Astrocyte (in vitro differentiated cells and primary cell): Measurements from ENCODE around the gene CYREN. TPM values are rescaled to one million over a fixed set of nuclear protein-coding genes. Genes with fewer than 3 reads are reported as not detected.
A peak's percentile ranks its signal among the peaks of the same experiment; 100 is the strongest.

Experiments used
- DNase-seq: peaks from one replicate; pipeline ENCODE4 v3.0.0-alpha.2; 2010; ENCODE audit warnings: low read depth
- FAIRE-seq: peaks from 2 replicates; lab custom pipeline; 2011; peaks lifted over from hg19 to GRCh38; lab: Jason Lieb, UNC
- H2AFZ ChIP-seq: 2 replicates; pipeline ENCODE4 v1.6.0; 2012; ENCODE audit warnings: low read depth, low read length, inconsistent platforms
- H3K27ac ChIP-seq: 2 replicates; pipeline ENCODE4 v1.5.1; 2011; ENCODE audit warnings: low read depth, low read length, inconsistent platforms
- H3K27me3 ChIP-seq: 2 replicates; pipeline ENCODE4 v1.6.0; 2011; ENCODE audit warnings: low read length, inconsistent platforms; ENCODE audit not compliant: insufficient read depth
- H3K36me3 ChIP-seq: 2 replicates; pipeline ENCODE4 v1.5.1; 2011; ENCODE audit warnings: low read length, inconsistent platforms; ENCODE audit not compliant: insufficient read depth
- H3K4me1 ChIP-seq: 2 replicates; pipeline ENCODE4 v1.5.1; 2011; ENCODE audit warnings: low read length, inconsistent platforms; ENCODE audit not compliant: insufficient read depth
- H3K4me2 ChIP-seq: 2 replicates; pipeline ENCODE4 v1.6.0; 2012; ENCODE audit warnings: low read length, inconsistent platforms
- H3K4me3 ChIP-seq: 2 replicates; pipeline ENCODE4 v1.5.1; 2011; ENCODE audit warnings: low read depth, mild to moderate bottlenecking, low read length, inconsistent platforms; ENCODE audit not compliant: insufficient read depth
- H3K79me2 ChIP-seq: 2 replicates; pipeline ENCODE4 v1.6.0; 2012; ENCODE audit warnings: mild to moderate bottlenecking, low read length, inconsistent platforms; ENCODE audit not compliant: insufficient read depth
- H3K9ac ChIP-seq: 2 replicates; pipeline ENCODE4 v1.6.0; 2012; ENCODE audit warnings: mild to moderate bottlenecking, low read length, inconsistent platforms
- H3K9me3 ChIP-seq: 2 replicates; pipeline ENCODE4 v1.5.1; 2012; ENCODE audit warnings: low read depth, mild to moderate bottlenecking, low read length, inconsistent platforms; ENCODE audit not compliant: insufficient read depth
- H4K20me1 ChIP-seq: 2 replicates; pipeline ENCODE4 v1.6.0; 2012; ENCODE audit warnings: low read length, inconsistent platforms; ENCODE audit not compliant: insufficient read depth
- H3K27ac Mint-ChIP-seq: one replicate; pipeline ENCODE4 v1.8.0; 2021; ENCODE audit warnings: mild to moderate bottlenecking, mixed read lengths; ENCODE audit not compliant: unreplicated experiment
- H3K27me3 Mint-ChIP-seq: one replicate; pipeline ENCODE4 v1.8.0; 2021; ENCODE audit warnings: low read depth, mixed read lengths; ENCODE audit not compliant: unreplicated experiment
- H3K36me3 Mint-ChIP-seq: one replicate; pipeline ENCODE4 v1.8.0; 2021; ENCODE audit warnings: low read depth, mixed read lengths; ENCODE audit not compliant: unreplicated experiment
- H3K4me1 Mint-ChIP-seq: one replicate; pipeline ENCODE4 v1.8.0; 2021; ENCODE audit warnings: low read depth, mixed read lengths; ENCODE audit not compliant: unreplicated experiment
- H3K4me3 Mint-ChIP-seq: one replicate; pipeline ENCODE4 v1.8.0; 2021; ENCODE audit warnings: mild to moderate bottlenecking, moderate library complexity, mixed read lengths; ENCODE audit not compliant: unreplicated experiment
- H3K9me3 Mint-ChIP-seq: one replicate; pipeline ENCODE4 v1.8.0; 2021; ENCODE audit warnings: mild to moderate bottlenecking, mixed read lengths; ENCODE audit not compliant: unreplicated experiment
- CTCF ChIP-seq: IDR thresholded peaks from 2 replicates; pipeline ENCODE4 v1.5.1; 2011; ENCODE audit warnings: low read depth, mild to moderate bottlenecking, inconsistent platforms, low read length, moderate library complexity; ENCODE audit not compliant: insufficient read depth
- EZH2 ChIP-seq: IDR thresholded peaks from 2 replicates; pipeline ENCODE4 v1.6.1; 2012; ENCODE audit warnings: mild to moderate bottlenecking, low read length, inconsistent platforms; ENCODE audit not compliant: insufficient read depth
- total RNA-seq: library from RNA; stranded (reverse); gene quantifications from 2 replicates; pipeline ENCODE4 v1.2.1, GENCODE V29; 2021

Gene CYREN
- total RNA-seq, 1 donor from 2014 or later = 31.0 TPM

- no peak for TF ChIP-seq EZH2
- no peak for TF ChIP-seq CTCF
- H3K27ac ChIP-seq = no peak overlapping the region
- no peaks in the 10 kb centered on the region for H3K27me3 Mint-ChIP-seq
- H2AFZ ChIP-seq = no peak overlapping the region
- H3K79me2 ChIP-seq = peaks cover 33% of the 10 kb centered on the region
- peaks cover 27% of the 10 kb centered on the region for H3K36me3 ChIP-seq
- no peaks in the 10 kb centered on the region for H3K9me3 ChIP-seq
- H3K4me1 ChIP-seq = peaks cover 15% of the 10 kb centered on the region
- no peaks in the 10 kb centered on the region for H3K9me3 Mint-ChIP-seq
- H3K4me3 ChIP-seq = no peak overlapping the region
- H3K4me2 ChIP-seq = no peak overlapping the region
- peaks cover 36% of the 10 kb centered on the region for H3K36me3 Mint-ChIP-seq
- H3K27ac Mint-ChIP-seq = no peak overlapping the region
- H3K9ac ChIP-seq = no peak overlapping the region
- peak overlapping the region; percentile 27 for H3K4me3 Mint-ChIP-seq
- no peak for DNase-seq
- no peak for FAIRE-seq
- peaks cover 19% of the 10 kb centered on the region for H3K4me1 Mint-ChIP-seq
- no peaks in the 10 kb centered on the region for H3K27me3 ChIP-seq
- peaks cover 25% of the 10 kb centered on the region for H4K20me1 ChIP-seq
These were observed 4.0 kb downstream of the CYREN start for GRCh38 chr7:135166338-135166990.

GRCh38 chr7:135165862-135166261 lies 4.6 kb downstream of the CYREN start:
- H3K9me3 Mint-ChIP-seq = no peaks in the 10 kb centered on the region
- no peak for FAIRE-seq
- H3K27ac Mint-ChIP-seq = no peak overlapping the region

More at GRCh38 chr7:135165862-135166261, 4.6 kb downstream of the CYREN start:
- no peak for DNase-seq
- no peaks in the 10 kb centered on the region for H3K27me3 Mint-ChIP-seq
- TF ChIP-seq EZH2 = no peak
- TF ChIP-seq CTCF = no peak
- peaks cover 15% of the 10 kb centered on the region for H3K4me1 ChIP-seq
- H2AFZ ChIP-seq = no peak overlapping the region
- peaks cover 27% of the 10 kb centered on the region for H3K36me3 ChIP-seq
- H3K4me1 Mint-ChIP-seq = peaks cover 21% of the 10 kb centered on the region
- H3K36me3 Mint-ChIP-seq = peaks cover 36% of the 10 kb centered on the region
- no peak overlapping the region for H3K27ac ChIP-seq
- H3K9me3 ChIP-seq = no peaks in the 10 kb centered on the region
- H3K9ac ChIP-seq = no peak overlapping the region
- H4K20me1 ChIP-seq = peaks cover 25% of the 10 kb centered on the region
- H3K4me3 ChIP-seq = no peak overlapping the region
- no peak overlapping the region for H3K4me3 Mint-ChIP-seq
- H3K4me2 ChIP-seq = no peak overlapping the region
- H3K79me2 ChIP-seq = peaks cover 33% of the 10 kb centered on the region
- no peaks in the 10 kb centered on the region for H3K27me3 ChIP-seq
